Measurements from ENCODE around the gene INHA. TPM values are rescaled to one million over a fixed set of nuclear protein-coding genes. Genes with fewer than 3 reads are reported as not detected.

The INHA gene
- polyA plus RNA-seq, 1 experiment = 0.12 TPM

DNA sequence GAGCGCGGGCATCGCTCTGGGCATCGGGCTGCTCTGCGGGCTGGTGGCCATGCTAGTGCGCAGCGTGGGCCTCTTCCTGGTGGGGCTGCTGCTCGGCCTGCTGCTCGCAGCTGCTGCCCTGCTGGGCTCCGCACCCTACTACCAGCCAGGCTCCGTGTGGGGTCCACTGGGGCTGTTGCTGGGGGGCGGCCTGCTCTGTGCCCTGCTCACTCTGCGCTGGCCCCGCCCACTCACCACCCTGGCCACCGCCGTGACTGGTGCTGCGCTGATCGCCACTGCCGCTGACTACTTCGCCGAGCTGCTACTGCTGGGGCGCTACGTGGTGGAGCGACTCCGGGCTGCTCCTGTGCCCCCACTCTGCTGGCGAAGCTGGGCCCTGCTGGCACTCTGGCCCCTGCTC is 24.5 kb upstream of the INHA start:
- TF ChIP-seq, protein P1, sequence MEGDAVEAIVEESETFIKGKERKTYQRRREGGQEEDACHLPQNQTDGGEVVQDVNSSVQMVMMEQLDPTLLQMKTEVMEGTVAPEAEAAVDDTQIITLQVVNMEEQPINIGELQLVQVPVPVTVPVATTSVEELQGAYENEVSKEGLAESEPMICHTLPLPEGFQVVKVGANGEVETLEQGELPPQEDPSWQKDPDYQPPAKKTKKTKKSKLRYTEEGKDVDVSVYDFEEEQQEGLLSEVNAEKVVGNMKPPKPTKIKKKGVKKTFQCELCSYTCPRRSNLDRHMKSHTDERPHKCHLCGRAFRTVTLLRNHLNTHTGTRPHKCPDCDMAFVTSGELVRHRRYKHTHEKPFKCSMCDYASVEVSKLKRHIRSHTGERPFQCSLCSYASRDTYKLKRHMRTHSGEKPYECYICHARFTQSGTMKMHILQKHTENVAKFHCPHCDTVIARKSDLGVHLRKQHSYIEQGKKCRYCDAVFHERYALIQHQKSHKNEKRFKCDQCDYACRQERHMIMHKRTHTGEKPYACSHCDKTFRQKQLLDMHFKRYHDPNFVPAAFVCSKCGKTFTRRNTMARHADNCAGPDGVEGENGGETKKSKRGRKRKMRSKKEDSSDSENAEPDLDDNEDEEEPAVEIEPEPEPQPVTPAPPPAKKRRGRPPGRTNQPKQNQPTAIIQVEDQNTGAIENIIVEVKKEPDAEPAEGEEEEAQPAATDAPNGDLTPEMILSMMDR (IDR thresholded peaks at IDR 0.05; ENCODE audit: low read depth, low read length) = no peak
- ChIA-PET POLR2A (no interaction called here), CTCF (interaction anchor here (2.8 kb wide), 1 partner anchor 13 kb away, joined by 18 read pairs; no protein-coding TSS in a partner anchor)

DNA sequence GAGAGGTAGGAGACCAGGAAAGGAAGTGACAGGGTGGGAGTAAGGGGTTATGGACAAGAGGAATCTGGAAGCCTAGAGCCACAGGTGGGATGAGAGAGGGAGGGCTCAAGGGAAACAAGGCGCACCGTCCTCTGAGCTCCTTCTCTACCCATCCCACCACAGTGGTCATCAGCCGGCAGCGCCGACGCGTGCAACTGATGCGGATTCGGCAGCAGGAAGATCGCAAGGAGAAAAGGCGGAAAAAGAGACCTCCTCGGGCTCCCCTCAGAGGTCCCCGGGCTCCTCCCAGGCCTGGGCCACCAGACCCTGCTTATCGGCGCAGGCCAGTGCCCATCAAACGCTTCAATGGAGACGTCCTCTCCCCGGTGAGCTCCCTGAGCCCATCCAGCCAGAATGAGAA is 23.1 kb upstream of the INHA start:
- CTCF ChIA-PET = interaction anchor here (0.5 to 2.8 kb wide), 4 partner anchors 11 to 91 kb away, joined by 3 to 18 read pairs (median 4); no protein-coding TSS in a partner anchor
- POLR2A ChIA-PET = interaction anchor here (0.6 kb wide), 1 partner anchor 664 kb away, joined by 3 read pairs; no protein-coding TSS in a partner anchor

More for the DNA sequence above, 24.5 kb upstream of the INHA start:
- Histone ChIP-seq H3K4me3 (ENCODE audit: low read depth, low read length) (no peak overlapping the region), H3K27ac (ENCODE audit: low read depth, low read length) (no peak overlapping the region), H3K9me3 (ENCODE audit: control insufficient read depth, insufficient read depth, low read length) (no peaks in the 10 kb centered on the region; the same call in 1 of the 2 replicates), H3K27me3 (ENCODE audit: control insufficient read depth, insufficient read depth, low read length) (no peaks in the 10 kb centered on the region)
- no peak for DNase-seq (ENCODE audit: low read depth, low spot score)

DNA sequence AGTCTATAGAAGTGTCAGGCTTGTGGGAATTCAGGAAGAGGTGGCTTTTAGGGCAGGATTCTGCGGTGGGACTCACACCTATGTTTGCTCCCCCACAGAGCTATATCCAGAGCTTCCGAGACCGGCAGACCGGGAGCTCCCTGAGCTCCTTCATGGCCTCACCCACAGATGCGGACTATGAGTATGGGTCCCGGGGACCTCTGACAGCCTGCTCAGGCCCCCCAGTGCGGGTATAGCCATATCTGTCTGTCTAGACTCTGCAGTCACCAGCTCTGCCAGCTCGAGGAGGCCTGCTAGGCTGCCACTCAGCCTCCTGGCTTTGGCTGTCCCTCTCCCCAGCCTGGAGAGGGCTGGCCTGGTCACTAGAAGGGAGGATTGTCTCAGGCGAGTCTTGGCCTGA is 22.5 kb upstream of the INHA start:
- ChIA-PET CTCF (interaction anchor here (0.5 to 2.8 kb wide), 3 partner anchors 11 to 90 kb away, joined by 3 to 18 read pairs (median 4); no protein-coding TSS in a partner anchor), POLR2A (interaction anchor here (0.6 kb wide), 1 partner anchor 663 kb away, joined by 3 read pairs; no protein-coding TSS in a partner anchor)
- H3K4me3 ChIP-seq (ENCODE audit: low read depth, low read length) = no peak overlapping the region
- no peak for DNase-seq (ENCODE audit: low read depth, low spot score)
- peaks cover 4% of the 10 kb centered on the region for H3K27me3 ChIP-seq (ENCODE audit: control insufficient read depth, insufficient read depth, low read length)
- no peak overlapping the region for H3K27ac ChIP-seq (ENCODE audit: low read depth, low read length)
- H3K9me3 ChIP-seq (ENCODE audit: control insufficient read depth, insufficient read depth, low read length) = no peaks in the 10 kb centered on the region; the same call in 1 of the 2 replicates
- TF ChIP-seq, protein P1 (IDR thresholded peaks at IDR 0.05; ENCODE audit: low read depth, low read length) = no peak

More for the DNA sequence above, 23.1 kb upstream of the INHA start:
- TF ChIP-seq, protein P1 (IDR thresholded peaks at IDR 0.05; ENCODE audit: low read depth, low read length) = no peak
- H3K27ac ChIP-seq (ENCODE audit: low read depth, low read length) = no peak overlapping the region
- H3K4me3 ChIP-seq (ENCODE audit: low read depth, low read length) = no peak overlapping the region
- H3K27me3 ChIP-seq (ENCODE audit: control insufficient read depth, insufficient read depth, low read length) = peaks cover 4% of the 10 kb centered on the region
- no peak for DNase-seq (ENCODE audit: low read depth, low spot score)
- no peaks in the 10 kb centered on the region; the same call in 1 of the 2 replicates for H3K9me3 ChIP-seq (ENCODE audit: control insufficient read depth, insufficient read depth, low read length)

DNA sequence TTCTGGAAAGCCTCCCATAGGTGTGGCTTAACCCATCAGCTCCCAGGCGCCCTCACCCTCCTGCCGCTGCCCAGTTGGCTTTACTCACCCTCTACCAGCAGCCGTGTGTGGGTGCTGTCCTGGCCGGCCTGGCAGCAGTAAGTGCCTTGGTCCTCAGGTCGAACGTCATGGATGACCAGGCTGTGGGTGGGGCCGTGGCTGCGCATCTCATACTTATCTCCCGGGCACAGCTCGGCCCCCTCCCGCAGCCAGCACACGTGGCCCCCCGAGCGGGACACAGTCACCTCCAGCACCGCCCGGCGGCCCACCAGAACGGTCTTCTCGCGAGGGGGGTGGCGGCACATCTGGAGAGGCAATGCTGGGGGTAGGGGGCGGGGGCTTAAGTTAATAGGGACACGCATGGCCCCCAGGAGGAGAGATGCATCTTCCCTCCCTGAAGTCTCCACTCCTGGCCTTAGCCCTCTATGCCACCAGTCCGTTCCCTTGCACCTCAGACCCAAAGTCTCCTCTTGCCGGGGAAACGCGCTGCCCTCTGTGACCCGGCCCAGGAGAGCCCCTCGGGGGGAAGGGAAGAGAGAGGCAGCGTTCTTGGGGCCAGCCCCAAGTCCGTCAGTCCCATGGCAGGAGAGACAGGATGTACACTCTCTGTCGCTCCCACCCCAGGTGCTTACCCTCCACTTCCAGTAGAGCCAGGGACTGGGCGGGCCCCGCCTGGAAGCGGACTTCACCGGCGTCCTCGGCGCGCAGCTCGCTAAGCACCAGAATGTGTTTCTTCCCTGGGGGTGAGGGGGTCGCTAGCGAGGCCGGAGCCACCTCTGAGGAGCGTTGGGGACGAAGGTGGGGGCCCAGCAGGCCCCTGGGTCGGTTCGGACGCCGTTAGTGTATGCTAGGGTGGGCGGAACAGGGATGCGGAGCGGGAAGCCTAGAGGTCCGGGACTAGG is 20.4 kb upstream of the INHA start:
- ChIA-PET CTCF (interaction anchor here (0.6 to 2.4 kb wide), 3 partner anchors 9 to 149 kb away, joined by 4 to 17 read pairs (median 4); no protein-coding TSS in a partner anchor), POLR2A (interaction anchor here (0.6 to 1.6 kb wide), 7 partner anchors 8 to 1930 kb away, joined by 3 to 7 read pairs (median 3); partner anchors contain the start of genes CHPF, OBSL1 and TMEM198)
- TF ChIP-seq, protein P1 (IDR thresholded peaks at IDR 0.05; ENCODE audit: low read depth, low read length) = no peak
- Histone ChIP-seq H3K4me3 (ENCODE audit: low read depth, low read length) (peak overlapping the region; percentile 69), H3K27ac (ENCODE audit: low read depth, low read length) (no peak overlapping the region), H3K27me3 (ENCODE audit: control insufficient read depth, insufficient read depth, low read length) (peaks cover 4% of the 10 kb centered on the region), H3K9me3 (ENCODE audit: control insufficient read depth, insufficient read depth, low read length) (no peaks in the 10 kb centered on the region; the same call in 1 of the 2 replicates)
- DNase-seq (ENCODE audit: low read depth, low spot score) = no peak
